WI38 (cell line): ENCODE results near the gene TIGD2.

Experiments
- H3K4me3 ChIP-seq: 2 replicates; pipeline ENCODE4 v1.5.1; 2011; ENCODE audit warnings: low read depth, mild to moderate bottlenecking, control low read depth, low read length
- TF ChIP-seq, protein P1 (sequence below): IDR thresholded peaks from 2 replicates; pipeline ENCODE4 v1.5.1; 2012; ENCODE audit warnings: low read depth, mild to moderate bottlenecking, control low read depth, low read length

The TIGD2 gene

DNA sequence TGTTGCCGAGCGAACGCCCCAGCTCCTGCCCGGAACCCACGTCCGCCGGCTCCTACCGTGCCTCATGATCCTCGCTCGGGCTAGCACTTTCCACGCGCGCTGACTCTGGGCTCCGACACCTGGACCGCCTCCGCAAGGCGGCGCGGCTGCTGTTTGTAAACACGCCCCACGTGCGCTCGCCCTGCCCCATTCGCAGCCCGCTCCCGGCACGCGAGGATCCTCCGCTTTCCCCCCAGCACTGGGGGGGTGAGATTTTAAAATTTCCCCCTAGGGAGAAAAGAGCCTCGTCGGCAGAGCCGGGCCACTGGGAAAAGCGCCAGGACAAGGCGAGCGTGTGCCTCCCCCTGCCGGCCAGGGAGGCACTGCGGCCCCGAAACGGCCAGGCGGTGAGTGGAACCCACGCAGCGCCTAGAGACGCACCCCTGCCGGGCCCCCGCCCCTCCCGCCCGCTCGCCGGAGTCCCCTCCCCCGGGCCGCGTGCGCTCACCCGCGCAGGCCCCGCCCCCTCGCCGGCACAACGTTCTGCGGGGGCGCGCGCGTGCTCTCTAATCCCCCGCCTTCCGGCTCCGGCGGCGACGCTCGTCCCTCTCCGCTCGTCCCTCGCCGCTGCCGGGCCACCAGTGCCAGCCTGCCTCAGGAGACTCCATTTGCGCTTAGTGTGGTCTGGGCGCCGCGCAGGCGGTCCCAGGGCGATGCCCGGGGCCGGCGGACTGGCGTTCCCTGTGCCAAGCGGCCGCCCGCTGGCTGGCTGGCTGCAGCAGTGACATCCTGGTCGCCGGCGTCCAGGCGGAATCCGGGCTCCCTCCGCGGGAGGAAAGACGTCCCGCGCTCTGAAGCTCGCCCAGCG, at the start of gene TIGD2:
TSS of gene TIGD2 (plus strand) at position 548 of the 847 bp plus-strand sequence. CDS start 1,442 bp downstream, outside the sequence.
- TF ChIP-seq, protein P1, sequence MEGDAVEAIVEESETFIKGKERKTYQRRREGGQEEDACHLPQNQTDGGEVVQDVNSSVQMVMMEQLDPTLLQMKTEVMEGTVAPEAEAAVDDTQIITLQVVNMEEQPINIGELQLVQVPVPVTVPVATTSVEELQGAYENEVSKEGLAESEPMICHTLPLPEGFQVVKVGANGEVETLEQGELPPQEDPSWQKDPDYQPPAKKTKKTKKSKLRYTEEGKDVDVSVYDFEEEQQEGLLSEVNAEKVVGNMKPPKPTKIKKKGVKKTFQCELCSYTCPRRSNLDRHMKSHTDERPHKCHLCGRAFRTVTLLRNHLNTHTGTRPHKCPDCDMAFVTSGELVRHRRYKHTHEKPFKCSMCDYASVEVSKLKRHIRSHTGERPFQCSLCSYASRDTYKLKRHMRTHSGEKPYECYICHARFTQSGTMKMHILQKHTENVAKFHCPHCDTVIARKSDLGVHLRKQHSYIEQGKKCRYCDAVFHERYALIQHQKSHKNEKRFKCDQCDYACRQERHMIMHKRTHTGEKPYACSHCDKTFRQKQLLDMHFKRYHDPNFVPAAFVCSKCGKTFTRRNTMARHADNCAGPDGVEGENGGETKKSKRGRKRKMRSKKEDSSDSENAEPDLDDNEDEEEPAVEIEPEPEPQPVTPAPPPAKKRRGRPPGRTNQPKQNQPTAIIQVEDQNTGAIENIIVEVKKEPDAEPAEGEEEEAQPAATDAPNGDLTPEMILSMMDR, result peak; percentile 68
- peak within 1 kb of the TSS; percentile 84 for H3K4me3 ChIP-seq

DNA sequence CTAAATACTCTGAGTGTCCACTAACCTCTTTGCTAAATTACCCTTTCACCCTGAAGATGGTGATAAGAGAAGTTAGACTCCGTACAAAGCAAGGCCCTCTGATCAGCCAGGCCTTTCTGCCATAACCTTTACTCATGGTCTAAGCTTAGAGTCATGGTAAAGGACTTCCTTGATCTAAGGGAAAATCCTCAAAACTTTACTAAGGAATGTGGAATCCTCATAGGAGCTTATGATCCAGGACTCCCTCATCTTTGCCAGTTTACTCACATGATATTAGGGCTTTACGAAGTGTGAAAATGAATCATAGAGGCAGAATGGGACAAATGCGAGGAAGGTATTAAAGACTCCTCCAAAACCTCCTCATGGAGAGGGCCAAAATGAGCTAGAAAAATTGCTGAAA, 46.5 kb upstream of the TIGD2 start:
- no peak overlapping the region for H3K4me3 ChIP-seq
- TF ChIP-seq, protein P1, result no peak

DNA sequence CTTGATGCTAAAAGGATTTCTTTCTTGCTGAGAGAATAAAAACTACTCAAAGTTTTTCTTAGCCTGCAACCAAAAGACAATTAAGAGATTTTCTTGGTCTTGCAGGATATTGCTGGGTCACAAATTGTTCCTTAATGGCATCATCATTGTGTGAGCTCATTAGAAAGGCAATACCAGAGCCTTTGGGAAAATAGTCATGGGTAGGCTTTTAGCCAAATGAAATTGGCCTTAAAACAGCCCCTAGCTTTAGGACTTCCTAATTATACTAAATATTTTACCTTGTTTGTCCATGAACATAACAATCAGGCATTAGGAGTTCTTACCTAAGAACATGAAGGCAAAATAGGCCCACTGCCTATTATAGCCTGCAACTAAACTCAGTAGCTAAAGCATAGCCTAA, 43.9 kb upstream of the TIGD2 start:
- TF ChIP-seq, protein P1, result no peak
- H3K4me3 ChIP-seq, result no peak overlapping the region

DNA sequence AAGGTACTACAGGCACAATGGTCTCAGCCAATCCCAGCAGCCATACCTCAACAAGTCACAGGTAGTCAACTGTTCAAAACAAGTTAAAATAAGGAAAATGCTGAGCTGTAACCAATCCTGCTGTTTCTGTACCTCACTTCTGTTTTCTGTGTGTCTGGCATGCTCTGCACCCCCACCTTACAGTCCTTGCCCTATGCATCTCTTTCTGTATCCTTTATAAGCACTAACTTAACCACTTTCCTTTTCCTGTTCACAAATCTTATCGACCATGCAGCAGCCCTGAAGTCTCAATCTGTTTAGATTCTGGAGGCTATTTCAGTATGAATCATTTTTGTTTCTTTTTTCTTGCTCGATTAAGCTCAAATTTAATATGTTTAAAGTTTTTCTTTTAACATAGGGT, 41.9 kb upstream of the TIGD2 start:
- TF ChIP-seq, protein P1, result no peak
- no peak overlapping the region for H3K4me3 ChIP-seq

DNA sequence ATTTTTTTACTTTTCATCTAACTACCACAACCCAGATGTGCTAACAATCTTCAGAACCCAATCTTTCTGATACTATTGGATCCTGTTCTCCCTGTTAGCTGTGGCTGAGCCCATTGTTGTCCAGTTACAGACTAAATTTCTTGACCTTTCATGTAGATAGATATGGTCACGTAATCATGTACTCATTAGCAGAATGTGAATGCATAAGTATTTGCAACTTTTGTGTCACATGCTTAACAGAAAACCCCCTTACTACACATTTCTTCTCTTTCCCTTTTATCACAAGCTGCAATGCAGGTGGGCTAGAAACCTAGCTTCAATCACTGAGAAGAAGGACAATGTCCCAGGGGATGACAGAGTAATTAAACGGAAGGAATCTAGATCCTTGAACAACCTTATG, 41.3 kb upstream of the TIGD2 start:
- H3K4me3 ChIP-seq, result no peak overlapping the region
- TF ChIP-seq, protein P1, result no peak

DNA sequence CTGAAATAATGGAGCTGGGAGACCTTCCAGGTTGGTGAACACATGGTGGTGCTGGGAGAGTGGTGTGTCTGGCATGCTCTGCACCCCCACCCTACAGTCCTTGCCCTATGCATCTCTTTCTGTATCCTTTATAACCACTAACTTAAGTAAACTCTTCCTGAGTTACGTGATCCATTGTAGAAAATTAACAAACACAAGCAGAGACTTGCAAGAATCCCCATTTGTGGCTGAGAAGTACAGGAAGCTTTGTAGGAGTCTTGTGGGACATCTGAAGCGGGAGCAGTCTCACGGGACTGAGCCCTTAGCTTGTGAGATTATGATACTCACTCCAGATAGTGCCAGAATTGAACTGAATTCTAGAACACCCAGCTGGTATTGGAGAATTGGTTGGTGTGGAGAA, 40.0 kb upstream of the TIGD2 start:
- H3K4me3 ChIP-seq, result no peak overlapping the region
- TF ChIP-seq, protein P1, result no peak

DNA sequence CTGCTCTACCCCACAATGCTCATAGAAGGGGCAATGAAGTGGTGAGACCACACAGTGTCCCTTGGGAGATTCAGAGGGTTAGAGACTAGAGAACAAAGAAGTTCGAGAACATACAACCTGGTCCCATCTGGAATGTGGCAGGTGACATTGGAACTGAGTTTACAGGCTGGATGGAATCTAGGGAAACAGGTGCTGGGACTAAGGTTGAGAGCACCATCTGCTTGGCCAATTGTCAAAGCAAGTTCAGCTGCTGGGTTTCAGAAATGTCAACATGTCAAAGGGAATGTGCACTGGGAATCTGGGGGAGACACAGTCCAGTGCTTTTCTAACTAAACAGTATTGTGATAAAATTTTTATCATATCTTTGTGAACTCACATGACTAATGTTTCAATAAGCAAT, 38.4 kb upstream of the TIGD2 start:
- TF ChIP-seq, protein P1, result no peak
- H3K4me3 ChIP-seq, result no peak overlapping the region
